Stimulated activated naive CD8-positive, alpha-beta T cell treated with anti-CD3 and anti-CD28 coated beads, Interleukin-15, Interleukin-2, amounts not matched to agents 100 ng/mL and 50 ng/mL, for 24 hours (primary cell): ENCODE results near the gene SLC25A22.

Source experiments
- H3K27ac Mint-ChIP-seq: one replicate; pipeline ENCODE4 v1.8.0; 2021; ENCODE audit warnings: mild to moderate bottlenecking, mixed read lengths
- H3K27me3 Mint-ChIP-seq: one replicate; pipeline ENCODE4 v1.8.0; 2021; ENCODE audit warnings: mixed read lengths
- H3K36me3 Mint-ChIP-seq: one replicate; pipeline ENCODE4 v1.8.0; 2021; ENCODE audit warnings: low read depth, mixed read lengths
- H3K4me1 Mint-ChIP-seq: one replicate; pipeline ENCODE4 v1.8.0; 2021; ENCODE audit warnings: low read depth, mixed read lengths
- H3K4me3 Mint-ChIP-seq: one replicate; pipeline ENCODE4 v1.8.0; 2021; ENCODE audit warnings: mild to moderate bottlenecking, mixed read lengths
- H3K9me3 Mint-ChIP-seq: one replicate; pipeline ENCODE4 v1.8.0; 2021; ENCODE audit warnings: mixed read lengths

SLC25A22 gene

GRCh38 chr11:749731-750130 lies 48.4 kb downstream of the SLC25A22 start:
- Mint-ChIP-seq H3K27ac (peak overlapping the region; percentile 45), H3K36me3 (peaks cover 4% of the 10 kb centered on the region), H3K4me1 (peaks cover 20% of the 10 kb centered on the region), H3K9me3 (no peaks in the 10 kb centered on the region), H3K27me3 (no peaks in the 10 kb centered on the region), H3K4me3 (peak overlapping the region; percentile 74)

DNA sequence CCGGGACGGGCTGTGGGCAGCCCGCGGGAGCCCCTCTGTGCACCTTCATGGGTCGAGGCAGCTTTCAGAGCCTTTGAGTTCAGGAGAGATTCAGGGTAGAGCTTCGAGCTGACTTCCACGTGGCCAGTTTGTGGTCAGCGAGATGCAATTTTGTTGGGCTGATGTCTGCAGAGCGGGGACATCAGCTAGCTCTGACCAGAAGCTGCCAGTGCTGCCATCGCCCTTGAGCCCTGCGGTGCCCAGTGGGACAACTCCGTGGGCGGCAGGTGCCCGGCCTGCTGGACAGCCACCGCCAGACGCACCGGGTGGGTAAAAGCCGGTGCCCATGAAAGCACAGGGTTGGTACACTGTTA lies 50.1 kb downstream of the SLC25A22 start:
- Mint-ChIP-seq H3K4me3 (peak overlapping the region; percentile 89), H3K4me1 (peaks cover 20% of the 10 kb centered on the region), H3K9me3 (no peaks in the 10 kb centered on the region), H3K36me3 (peaks cover 4% of the 10 kb centered on the region), H3K27ac (peak overlapping the region; percentile 91), H3K27me3 (no peaks in the 10 kb centered on the region)

GRCh38 chr11:747158-748006 lies 50.7 kb downstream of the SLC25A22 start, which contains the start of gene TALDO1:
Gene TALDO1 (plus strand): TSS chr11:747464. CDS start chr11:747482, 18 bp downstream.
- peak within 1 kb of the TSS; percentile 89 for H3K4me3 Mint-ChIP-seq
- no peaks in the 10 kb centered on the region for H3K27me3 Mint-ChIP-seq
- no peaks in the 10 kb centered on the region for H3K9me3 Mint-ChIP-seq
- peaks cover 20% of the 10 kb centered on the region for H3K4me1 Mint-ChIP-seq
- peaks cover 4% of the 10 kb centered on the region for H3K36me3 Mint-ChIP-seq
- peak within 1 kb of the TSS; percentile 91 for H3K27ac Mint-ChIP-seq

DNA sequence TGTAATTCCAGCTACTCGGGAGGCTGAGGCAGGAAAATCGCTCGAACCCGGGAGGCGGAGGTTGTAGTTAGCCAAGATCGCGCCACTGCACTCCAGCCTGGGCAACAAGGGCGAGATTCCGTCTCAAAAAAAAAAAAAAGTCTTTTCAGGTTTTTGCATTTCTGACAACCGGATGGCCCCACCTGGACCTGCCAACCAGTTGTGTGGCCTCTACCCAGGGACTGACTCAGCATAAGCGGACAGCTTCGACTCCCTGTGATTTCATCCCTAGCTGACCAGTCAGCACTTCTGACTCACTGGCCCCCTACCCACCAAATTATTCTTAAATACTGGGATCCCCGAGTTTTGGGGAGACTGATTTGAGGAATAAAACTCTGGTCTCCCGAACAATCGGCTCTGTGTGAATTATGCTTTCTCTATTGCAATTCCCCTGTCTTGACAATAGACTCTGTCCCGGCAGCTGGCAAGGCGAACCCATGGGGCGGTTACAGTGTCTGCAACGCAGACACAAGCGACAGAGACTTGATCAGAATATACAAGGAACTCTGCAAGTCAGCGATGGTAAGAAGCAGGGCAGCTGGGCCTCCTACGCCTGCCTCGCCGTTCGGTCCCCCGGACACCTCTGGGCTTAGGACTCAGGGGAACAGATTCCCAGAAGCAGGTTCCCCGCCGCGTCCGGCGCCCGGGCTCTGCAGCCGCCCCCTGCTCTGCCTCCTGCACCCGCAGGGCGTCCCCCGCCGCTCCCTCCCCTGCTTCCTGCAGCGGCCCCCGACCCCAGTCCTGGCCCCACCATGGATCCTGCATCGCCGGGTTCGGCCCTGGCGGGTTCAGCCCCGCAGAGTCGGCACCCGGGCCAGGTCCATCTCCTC lies 51.6 kb downstream of the SLC25A22 start:
- Mint-ChIP-seq H3K4me1 (peaks cover 20% of the 10 kb centered on the region), H3K4me3 (peak overlapping the region; percentile 81), H3K9me3 (no peaks in the 10 kb centered on the region), H3K27ac (no peak overlapping the region), H3K36me3 (peaks cover 4% of the 10 kb centered on the region), H3K27me3 (no peaks in the 10 kb centered on the region)

DNA sequence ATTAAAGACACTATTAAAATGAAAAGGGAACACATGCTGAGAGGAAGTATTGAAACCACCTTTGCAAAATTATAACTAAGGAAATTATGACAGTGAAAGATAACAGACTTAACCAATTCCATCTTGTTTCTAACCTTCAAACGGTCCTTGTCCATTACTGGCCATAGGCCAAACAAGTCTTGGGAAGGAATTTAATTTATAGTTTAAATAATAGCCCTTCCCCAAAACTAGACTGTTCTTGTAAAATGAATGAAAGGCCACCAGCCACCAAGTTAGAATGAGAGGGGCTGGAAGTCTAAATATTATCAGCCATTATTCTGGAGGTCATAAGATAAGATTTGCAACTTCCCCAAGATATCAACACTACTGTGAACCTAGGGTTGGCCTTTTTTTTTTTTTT lies 52.7 kb downstream of the SLC25A22 start:
- Mint-ChIP-seq H3K4me1 (peaks cover 20% of the 10 kb centered on the region), H3K9me3 (no peaks in the 10 kb centered on the region), H3K36me3 (peaks cover 4% of the 10 kb centered on the region), H3K4me3 (no peak overlapping the region), H3K27me3 (no peaks in the 10 kb centered on the region), H3K27ac (no peak overlapping the region)

DNA sequence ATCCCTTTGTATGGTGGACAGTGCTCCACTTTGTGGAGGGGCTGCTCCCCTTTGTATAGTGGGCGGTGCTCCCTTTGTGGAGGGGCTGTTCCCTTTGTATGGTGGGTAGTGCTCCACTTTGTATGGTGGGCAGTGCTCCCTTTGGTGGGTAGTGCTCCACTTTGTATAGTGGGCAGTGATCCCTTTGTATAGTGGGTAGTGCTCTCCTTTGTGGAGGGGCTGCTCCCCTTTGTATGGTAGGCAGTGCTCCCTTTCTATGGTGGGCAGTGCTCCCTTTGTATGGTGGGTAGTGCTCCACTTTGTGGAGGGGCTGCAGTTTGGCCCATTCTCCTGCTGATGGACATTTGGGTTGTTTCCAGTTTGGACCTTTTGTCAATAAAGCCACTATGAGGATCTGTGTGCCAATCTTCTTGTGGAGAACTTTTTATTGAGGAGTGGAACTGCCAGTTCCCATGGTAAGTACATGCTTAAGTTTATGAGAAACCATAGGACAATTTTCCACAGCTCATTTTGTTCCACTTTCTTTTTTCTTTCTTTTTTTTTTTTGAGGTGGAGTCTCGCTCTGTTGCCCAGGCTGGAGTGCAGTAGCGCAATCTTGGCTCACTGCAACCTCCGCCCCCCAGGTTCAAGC lies 55.4 kb downstream of the SLC25A22 start:
- Mint-ChIP-seq H3K36me3 (no peaks in the 10 kb centered on the region), H3K27me3 (peaks cover 2% of the 10 kb centered on the region), H3K4me1 (peaks cover 9% of the 10 kb centered on the region), H3K9me3 (no peaks in the 10 kb centered on the region), H3K4me3 (no peak overlapping the region), H3K27ac (no peak overlapping the region)

DNA sequence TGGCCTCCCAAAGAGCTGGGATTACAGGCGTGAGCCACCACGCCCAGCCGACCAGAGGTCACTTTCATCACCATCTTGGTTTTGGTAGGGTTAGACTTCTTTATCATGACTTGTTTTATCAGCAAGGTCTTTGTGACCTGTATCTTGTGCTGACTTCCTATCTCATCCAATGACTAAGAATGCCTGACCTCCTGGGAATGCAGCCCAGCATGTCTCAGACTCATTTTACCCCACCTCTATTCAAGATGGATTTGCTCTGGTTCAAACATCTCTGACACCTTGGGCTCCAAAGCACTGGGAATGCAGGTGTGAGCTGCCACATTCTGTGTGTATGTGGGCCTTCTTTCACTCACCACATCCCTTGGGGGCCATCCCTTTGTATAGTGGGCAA lies 55.9 kb downstream of the SLC25A22 start:
- Mint-ChIP-seq H3K4me1 (peaks cover 14% of the 10 kb centered on the region), H3K27ac (no peak overlapping the region), H3K27me3 (peaks cover 4% of the 10 kb centered on the region), H3K4me3 (no peak overlapping the region), H3K9me3 (no peaks in the 10 kb centered on the region), H3K36me3 (no peaks in the 10 kb centered on the region)
